Measurements from ENCODE around the gene ATG4B. TPM values are rescaled to one million over a fixed set of nuclear protein-coding genes. Genes with fewer than 3 reads are reported as not detected.

Gene ATG4B
- total RNA-seq, 3 donors from 2014 or later (not counting 1 experiment from before 2014, with no cell fraction given) = 106 to 171 (median 139) TPM

GRCh38 chr2:241645915-241646645 is 8.6 kb downstream of the ATG4B start:
- TF ChIP-seq CTCF (IDR thresholded peaks at IDR 0.05) = no peak
- H3K27me3 Mint-ChIP-seq (ENCODE audit: low read depth in 2 of 2) = no peaks in the 10 kb centered on the region
- 94% methylated on average over 14 of the region's 14 CpGs for WGBS (ENCODE audit: insufficient coverage)

GRCh38 chr2:241648453-241648852 is 11.0 kb downstream of the ATG4B start:
- Histone ChIP-seq H3K9me3 (ENCODE audit: control insufficient read depth, insufficient read depth, low read length) (no peaks in the 10 kb centered on the region), H3K4me1 (ENCODE audit: control insufficient read depth, insufficient read depth, low read length) (no peaks in the 10 kb centered on the region), H3K27me3 (ENCODE audit: control insufficient read depth, insufficient read depth, low read length) (no peaks in the 10 kb centered on the region), H3K4me3 (ENCODE audit: low read length) (no peak overlapping the region), H3K27ac (ENCODE audit: low read length) (no peak overlapping the region), H3K36me3 (ENCODE audit: control insufficient read depth, insufficient read depth, low read length) (peaks cover 22% of the 10 kb centered on the region)
- Mint-ChIP-seq H3K36me3 (peaks cover 7% of the 10 kb centered on the region), H3K4me3 (no peak overlapping the region), H3K9me3 (no peaks in the 10 kb centered on the region), H3K27ac (no peak overlapping the region), H3K4me1 (peaks cover 22 to 30% of the 10 kb centered on the region in 2 donors), H3K27me3 (ENCODE audit: low read depth in 2 of 2) (no peaks in the 10 kb centered on the region)
- ATAC-seq = no peak
- TF ChIP-seq CTCF (IDR thresholded peaks at IDR 0.05) = no peak
- WGBS (ENCODE audit: insufficient coverage) = 91% methylated on average over 6 of the region's 6 CpGs
- intact Hi-C loops (cut with micrococcal nuclease) = no loop called here
- DNase-seq = no peak

More at GRCh38 chr2:241645915-241646645, 8.6 kb downstream of the ATG4B start:
- Histone ChIP-seq H3K27me3 (ENCODE audit: control insufficient read depth, insufficient read depth, low read length) (no peaks in the 10 kb centered on the region), H3K36me3 (ENCODE audit: control insufficient read depth, insufficient read depth, low read length) (peaks cover 3% of the 10 kb centered on the region), H3K27ac (ENCODE audit: low read length) (no peak overlapping the region), H3K9me3 (ENCODE audit: control insufficient read depth, insufficient read depth, low read length) (no peaks in the 10 kb centered on the region), H3K4me3 (ENCODE audit: low read length) (no peak overlapping the region), H3K4me1 (ENCODE audit: control insufficient read depth, insufficient read depth, low read length) (peaks cover 5% of the 10 kb centered on the region)
- intact Hi-C loops (cut with micrococcal nuclease) = no loop called here
- H3K36me3 Mint-ChIP-seq = peaks cover under 1% of the 10 kb centered on the region
- peaks cover 31 to 50% of the 10 kb centered on the region in 2 donors for H3K4me1 Mint-ChIP-seq
- H3K4me3 Mint-ChIP-seq = no peak overlapping the region
- H3K9me3 Mint-ChIP-seq = no peaks in the 10 kb centered on the region
- no peak for ATAC-seq
- H3K27ac Mint-ChIP-seq = no peak overlapping the region
- DNase-seq = no peak

- TF ChIP-seq CTCF (IDR thresholded peaks at IDR 0.05) = no peak
- intact Hi-C loops (cut with micrococcal nuclease) = no loop called here
- ATAC-seq = no peak
These were observed 11.9 kb downstream of the ATG4B start for GRCh38 chr2:241649404-241649803.

GRCh38 chr2:241649927-241650326 is 12.4 kb downstream of the ATG4B start:
- intact Hi-C loops (cut with micrococcal nuclease) = no loop called here
- no peaks in the 10 kb centered on the region for H3K4me1 ChIP-seq (ENCODE audit: control insufficient read depth, insufficient read depth, low read length)
- no peaks in the 10 kb centered on the region for H3K9me3 Mint-ChIP-seq
- H3K9me3 ChIP-seq (ENCODE audit: control insufficient read depth, insufficient read depth, low read length) = no peaks in the 10 kb centered on the region
- WGBS (ENCODE audit: insufficient coverage) = 97% methylated on average over 6 of the region's 6 CpGs
- no peak overlapping the region for H3K4me3 ChIP-seq (ENCODE audit: low read length)
- H3K36me3 ChIP-seq (ENCODE audit: control insufficient read depth, insufficient read depth, low read length) = peaks cover 28% of the 10 kb centered on the region
- no peaks in the 10 kb centered on the region for H3K27me3 ChIP-seq (ENCODE audit: control insufficient read depth, insufficient read depth, low read length)
- peaks cover 22 to 30% of the 10 kb centered on the region in 2 donors for H3K4me1 Mint-ChIP-seq
- no peak overlapping the region for H3K4me3 Mint-ChIP-seq
- ATAC-seq (no peak), DNase-seq (no peak)
- TF ChIP-seq CTCF (IDR thresholded peaks at IDR 0.05) = no peak
- H3K27me3 Mint-ChIP-seq (ENCODE audit: low read depth in 2 of 2) = no peaks in the 10 kb centered on the region
- H3K27ac Mint-ChIP-seq = no peak overlapping the region
- H3K36me3 Mint-ChIP-seq = peaks cover 7% of the 10 kb centered on the region
- no peak overlapping the region for H3K27ac ChIP-seq (ENCODE audit: low read length)

More at GRCh38 chr2:241649404-241649803, 11.9 kb downstream of the ATG4B start:
- Histone ChIP-seq H3K4me3 (ENCODE audit: low read length) (no peak overlapping the region), H3K36me3 (ENCODE audit: control insufficient read depth, insufficient read depth, low read length) (peaks cover 22% of the 10 kb centered on the region), H3K27me3 (ENCODE audit: control insufficient read depth, insufficient read depth, low read length) (no peaks in the 10 kb centered on the region), H3K27ac (ENCODE audit: low read length) (no peak overlapping the region), H3K9me3 (ENCODE audit: control insufficient read depth, insufficient read depth, low read length) (no peaks in the 10 kb centered on the region), H3K4me1 (ENCODE audit: control insufficient read depth, insufficient read depth, low read length) (no peaks in the 10 kb centered on the region)
- Mint-ChIP-seq H3K9me3 (no peaks in the 10 kb centered on the region), H3K27ac (no peak overlapping the region), H3K4me3 (no peak overlapping the region), H3K4me1 (peaks cover 22 to 30% of the 10 kb centered on the region in 2 donors), H3K36me3 (peaks cover 7% of the 10 kb centered on the region), H3K27me3 (ENCODE audit: low read depth in 2 of 2) (no peaks in the 10 kb centered on the region)
- DNase-seq = no peak
- 94% methylated on average over 4 of the region's 4 CpGs for WGBS (ENCODE audit: insufficient coverage)

Measured in natural killer cell (primary cell).